Astrocyte of the cerebellum (primary cell): Measurements from ENCODE around the gene BTNL2.
A peak's percentile ranks its signal among the peaks of the same experiment; 100 is the strongest.

Source experiments
- DNase-seq: peaks from one replicate; pipeline ENCODE4 v3.0.0-alpha.2; 2011; ENCODE audit warnings: low read depth
- H3K4me3 ChIP-seq: 2 replicates; pipeline ENCODE4 v1.5.1; 2011; ENCODE audit warnings: mild to moderate bottlenecking, low read depth, low read length, moderate library complexity
- CTCF ChIP-seq: IDR thresholded peaks from 2 replicates; pipeline ENCODE4 v1.5.1; 2012; ENCODE audit warnings: low read length, low read depth, moderate library complexity, mild to moderate bottlenecking; ENCODE audit errors: missing control alignments
- in situ Hi-C: cut with HindIII; loops from 2 replicates; pipeline ENCODE4 v1.10.0; 2017; ENCODE audit warnings: low sequenced_read_pairs

BTNL2 gene

GRCh38 chr6:32424589-32425300 lies 17.8 kb upstream of the BTNL2 start:
- in situ Hi-C loops, result no loop called here
- DNase-seq, result no peak
- H3K4me3 ChIP-seq, result no peak overlapping the region
- TF ChIP-seq CTCF, result no peak

GRCh38 chr6:32416036-32416435 lies 9.1 kb upstream of the BTNL2 start:
- DNase-seq, result no peak
- no peak overlapping the region for H3K4me3 ChIP-seq
- in situ Hi-C loops, result no loop called here
- TF ChIP-seq CTCF, result no peak

GRCh38 chr6:32415521-32416019 lies 8.6 kb upstream of the BTNL2 start:
- peak; percentile 42 for DNase-seq
- in situ Hi-C loops, result no loop called here
- peak; percentile 100 for TF ChIP-seq CTCF
- no peak overlapping the region for H3K4me3 ChIP-seq

- no peak overlapping the region for H3K4me3 ChIP-seq
- TF ChIP-seq CTCF, result peak; percentile 96
- DNase-seq, result peak; percentile 46
- in situ Hi-C loops, result no loop called here
These were observed 6.6 kb upstream of the BTNL2 start for GRCh38 chr6:32413427-32414047.

GRCh38 chr6:32411566-32412327 lies 4.8 kb upstream of the BTNL2 start:
- TF ChIP-seq CTCF, result no peak
- in situ Hi-C loops, result no loop called here
- no peak for DNase-seq
- H3K4me3 ChIP-seq, result no peak overlapping the region

GRCh38 chr6:32410906-32411305 lies 3.9 kb upstream of the BTNL2 start:
- in situ Hi-C loops, result no loop called here
- H3K4me3 ChIP-seq, result no peak overlapping the region
- TF ChIP-seq CTCF, result no peak
- DNase-seq, result no peak
